CD14-positive monocyte (primary cell): ENCODE measurements around the gene OSMR. TPM values are rescaled to one million over a fixed set of nuclear protein-coding genes. Genes with fewer than 3 reads are reported as not detected.

ENCODE experiments used
- DNase-seq, 3 donors: peaks; one replicate each; pipeline ENCODE4 v3.0.0-alpha.2; 2011 to 2022
- H2AFZ ChIP-seq: 2 replicates; pipeline ENCODE4 v1.6.0; 2012; ENCODE audit warnings: mild to moderate bottlenecking, low read depth, low read length, inconsistent platforms; ENCODE audit not compliant: insufficient read depth, poor library complexity, severe bottlenecking
- H3K27ac ChIP-seq, 2 donors: 1 replicate in 1 of 2; 2 replicates in 1 of 2; pipeline ENCODE4 v1.5.1; 2012 to 2013; ENCODE audit warnings: low read length in 2 of 2, control low read depth in 1 of 2, inconsistent platforms in 1 of 2, low read depth in 1 of 2, mild to moderate bottlenecking in 1 of 2
- H3K27me3 ChIP-seq, 2 donors: one replicate each; pipeline versions ENCODE4 v1.6.0 to v1.6.1; 2011 to 2013; ENCODE audit warnings: low read length in 2 of 2; ENCODE audit not compliant: control insufficient read depth in 2 of 2, insufficient read depth in 2 of 2
- H3K36me3 ChIP-seq, 2 donors: replicated peaks in 1 of 2; 1 replicate in 1 of 2; 2 replicates in 1 of 2; pipeline versions ENCODE4 v1.5.1 to v1.6.1; 2012 to 2013; ENCODE audit warnings: low read length in 2 of 2, control low read depth in 1 of 2, inconsistent platforms in 1 of 2, mild to moderate bottlenecking in 1 of 2; ENCODE audit not compliant: insufficient read depth in 2 of 2, control insufficient read depth in 1 of 2
- H3K4me1 ChIP-seq, 2 donors: 1 replicate in 1 of 2; 2 replicates in 1 of 2; pipeline versions ENCODE4 v1.5.1 to v1.6.1; 2012 to 2013; ENCODE audit warnings: low read length in 2 of 2, control low read depth in 1 of 2, inconsistent platforms in 1 of 2, mild to moderate bottlenecking in 1 of 2, moderate library complexity in 1 of 2; ENCODE audit not compliant: insufficient read depth in 2 of 2, control insufficient read depth in 1 of 2
- H3K4me2 ChIP-seq: replicated peaks from 2 replicates; pipeline ENCODE3; 2012; ENCODE audit warnings: low read length, moderate library complexity, mild to moderate bottlenecking; ENCODE audit not compliant: poor library complexity, severe bottlenecking; ENCODE audit errors: extremely low read depth
- H3K4me3 ChIP-seq, 3 experiments: fragments of 200-600 bp in 1 of 3; sonication (generic) in 1 of 3; replicated peaks in 1 of 3; 1 replicate in 2 of 3; 2 replicates in 1 of 3; pipeline ENCODE4 v1.5.1; 2011 to 2013; ENCODE audit warnings: low read length in 3 of 3, mild to moderate bottlenecking in 3 of 3, control low read depth in 2 of 3, low read depth in 2 of 3, inconsistent platforms in 1 of 3, moderate library complexity in 1 of 3
- H3K79me2 ChIP-seq: 2 replicates; pipeline ENCODE4 v1.6.0; 2012; ENCODE audit warnings: mild to moderate bottlenecking, control low read depth, inconsistent platforms, low read length, moderate library complexity; ENCODE audit not compliant: insufficient read depth
- H3K9ac ChIP-seq: 2 replicates; pipeline ENCODE4 v1.6.0; 2017; ENCODE audit warnings: low read length, mild to moderate bottlenecking; ENCODE audit not compliant: insufficient read depth, poor library complexity, severe bottlenecking
- H3K9me3 ChIP-seq, 2 donors: replicated peaks in 1 of 2; 1 replicate in 1 of 2; 2 replicates in 1 of 2; pipeline versions ENCODE4 v1.5.1 to v1.6.1; 2012 to 2013; ENCODE audit warnings: low read length in 2 of 2, control low read depth in 1 of 2; ENCODE audit not compliant: control insufficient read depth in 1 of 2, insufficient read depth in 1 of 2
- H4K20me1 ChIP-seq: 2 replicates; pipeline ENCODE4 v1.6.0; 2012; ENCODE audit warnings: mild to moderate bottlenecking, low read length, control low read depth, moderate library complexity; ENCODE audit not compliant: insufficient read depth
- H3K27ac Mint-ChIP-seq, 7 donors: one replicate each; pipeline ENCODE4 v1.8.0; 2020; ENCODE audit warnings: mild to moderate bottlenecking in 7 of 7, mixed read lengths in 7 of 7, moderate library complexity in 6 of 7, inconsistent platforms in 2 of 7
- H3K27me3 Mint-ChIP-seq, 3 donors: one replicate each; pipeline ENCODE4 v1.8.0; 2021 to 2022; ENCODE audit warnings: low read depth in 3 of 3, mild to moderate bottlenecking in 3 of 3, mixed read lengths in 3 of 3, moderate library complexity in 3 of 3, inconsistent platforms in 1 of 3
- H3K36me3 Mint-ChIP-seq, 2 donors: one replicate each; pipeline ENCODE4 v1.8.0; 2020; ENCODE audit warnings: mixed read lengths in 2 of 2, inconsistent platforms in 1 of 2, mild to moderate bottlenecking in 1 of 2
- H3K4me1 Mint-ChIP-seq: one replicate; pipeline ENCODE4 v1.8.0; 2020; ENCODE audit warnings: mild to moderate bottlenecking, mixed read lengths
- H3K4me3 Mint-ChIP-seq, 2 donors: one replicate each; pipeline ENCODE4 v1.8.0; 2020; ENCODE audit warnings: mild to moderate bottlenecking in 2 of 2, mixed read lengths in 2 of 2, moderate library complexity in 1 of 2
- H3K9me3 Mint-ChIP-seq, 7 donors: one replicate each; pipeline ENCODE4 v1.8.0; 2020 to 2022; ENCODE audit warnings: mixed read lengths in 7 of 7, mild to moderate bottlenecking in 6 of 7, moderate library complexity in 6 of 7, inconsistent platforms in 2 of 7
- CTCF ChIP-seq: fragments of 200-600 bp; IDR thresholded peaks from one replicate; pipeline ENCODE4 v1.8.0; 2022; ENCODE audit warnings: antibody characterized with exemption, mild to moderate bottlenecking
- WGBS: methylation state at CpG from one replicate; pipeline ENCODE4 v1.1.5; 2013; ENCODE audit warnings: missing lambda C conversion rate; ENCODE audit not compliant: insufficient coverage; 5-methylcytosine and 5-hydroxymethylcytosine counted together
- intact Hi-C, 2 donors: fragments of 100-400 bp; cut with micrococcal nuclease; formaldehyde crosslinking; loops; one replicate each; pipeline versions ENCODE4 v1.15.0 to v1.15.1; 2023
- polyA plus RNA-seq, 3 donors: library from polyadenylated mRNA; depleted of rRNA in 1 of 3; unstranded in 2 of 3; stranded (reverse) in 1 of 3; fragments of 300-500 nt in 2 of 3; fragments of >200 nt in 1 of 3; fragmentation: Illumina TruSeq in 2 of 3; gene quantifications; 1 replicate in 2 of 3; 2 replicates in 1 of 3; pipeline ENCODE4 v1.2.3, GENCODE V29; 2012 to 2021

OSMR gene
- polyA plus RNA-seq, 3 donors = not detected

- no peaks in the 10 kb centered on the region for H3K4me1 ChIP-seq
- no peak for DNase-seq
Observed at GRCh38 chr5:38878391-38879077, 32.7 kb downstream of the OSMR start.

GRCh38 chr5:38879078-38879460, 33.3 kb downstream of the OSMR start:
- no peaks in the 10 kb centered on the region for H3K4me1 Mint-ChIP-seq
- no peaks in the 10 kb centered on the region for H4K20me1 ChIP-seq
- H3K27me3 ChIP-seq = peaks cover 9 to 18% of the 10 kb centered on the region in 2 donors
- H3K36me3 Mint-ChIP-seq = no peaks in the 10 kb centered on the region
- no peaks in the 10 kb centered on the region for H3K9me3 Mint-ChIP-seq
- no peak overlapping the region for H3K27ac Mint-ChIP-seq
- H3K27ac ChIP-seq = no peak overlapping the region
- H3K4me1 ChIP-seq = no peaks in the 10 kb centered on the region
- H3K4me3 ChIP-seq = no peak overlapping the region
- TF ChIP-seq CTCF = no peak
- H3K9ac ChIP-seq = no peak overlapping the region
- H3K9me3 ChIP-seq = no peaks in the 10 kb centered on the region
- no peak overlapping the region for H2AFZ ChIP-seq
- no peaks in the 10 kb centered on the region for H3K79me2 ChIP-seq
- H3K4me3 Mint-ChIP-seq = no peak overlapping the region
- peaks cover 12 to 52% (median 20%) of the 10 kb centered on the region in 3 donors for H3K27me3 Mint-ChIP-seq
- no peak for DNase-seq
- no peaks in the 10 kb centered on the region for H3K36me3 ChIP-seq
- intact Hi-C loops = no loop called here
- WGBS = 93% methylated on average over 6 of the region's 7 CpGs
- no peak overlapping the region for H3K4me2 ChIP-seq

More at GRCh38 chr5:38878391-38879077, 32.7 kb downstream of the OSMR start:
- no peak overlapping the region for H3K4me3 ChIP-seq
- no peak overlapping the region for H3K4me3 Mint-ChIP-seq
- H3K79me2 ChIP-seq = no peaks in the 10 kb centered on the region
- TF ChIP-seq CTCF = no peak
- no peaks in the 10 kb centered on the region for H4K20me1 ChIP-seq
- H3K9me3 Mint-ChIP-seq = no peaks in the 10 kb centered on the region
- H2AFZ ChIP-seq = no peak overlapping the region
- H3K4me1 Mint-ChIP-seq = no peaks in the 10 kb centered on the region
- H3K36me3 Mint-ChIP-seq = no peaks in the 10 kb centered on the region
- H3K36me3 ChIP-seq = no peaks in the 10 kb centered on the region
- no peak overlapping the region for H3K27ac Mint-ChIP-seq
- peaks cover 9 to 18% of the 10 kb centered on the region in 2 donors for H3K27me3 ChIP-seq
- H3K9ac ChIP-seq = no peak overlapping the region
- peaks cover 14 to 54% (median 20%) of the 10 kb centered on the region in 3 donors for H3K27me3 Mint-ChIP-seq
- intact Hi-C loops = no loop called here
- H3K27ac ChIP-seq = no peak overlapping the region
- H3K4me2 ChIP-seq = no peak overlapping the region
- H3K9me3 ChIP-seq = no peaks in the 10 kb centered on the region
- WGBS = 86% methylated on average over 5 of the region's 5 CpGs
